RWPE2 (cell line): ENCODE measurements around the gene MPL.

Source experiments
- ATAC-seq: fragments of 200-7000 bp; cut with Tn5 transposase; 3 replicates; pipeline ENCODE4 v1.9.1; 2021; ENCODE audit warnings: low read depth
- DNase-seq: peaks from one replicate; pipeline ENCODE4 v3.0.0-alpha.2; 2020; ENCODE audit warnings: low spot score
- H3K27ac ChIP-seq: fragments of 450-650 bp; 2 replicates; pipeline ENCODE4 v1.5.1; 2017; ENCODE audit warnings: mild to moderate bottlenecking; ENCODE audit not compliant: poor library complexity, severe bottlenecking
- H3K27me3 ChIP-seq: fragments of 250-450 bp; sonication (Bioruptor Pico); 2 replicates; pipeline ENCODE4 v1.5.1; 2021; ENCODE audit warnings: mild to moderate bottlenecking, moderate library complexity; ENCODE audit not compliant: insufficient read depth, poor library complexity, severe bottlenecking
- H3K36me3 ChIP-seq: fragments of 250-450 bp; sonication (Bioruptor Pico); 2 replicates; pipeline ENCODE4 v1.5.1; 2020; ENCODE audit warnings: low read depth, mild to moderate bottlenecking, moderate library complexity
- H3K4me1 ChIP-seq: fragments of 250-450 bp; sonication (Bioruptor Pico); 2 replicates; pipeline ENCODE4 v1.5.1; 2021; ENCODE audit warnings: mild to moderate bottlenecking, moderate library complexity; ENCODE audit not compliant: insufficient read depth, poor library complexity, severe bottlenecking
- H3K4me3 ChIP-seq: fragments of 250-450 bp; sonication (Bioruptor Pico); 2 replicates; pipeline ENCODE4 v1.5.1; 2021; ENCODE audit warnings: mild to moderate bottlenecking, moderate library complexity; ENCODE audit not compliant: severe bottlenecking
- H3K9me3 ChIP-seq: fragments of 250-450 bp; sonication (Bioruptor Pico); 2 replicates; pipeline ENCODE4 v1.5.1; 2021; ENCODE audit warnings: mild to moderate bottlenecking, moderate library complexity; ENCODE audit not compliant: severe bottlenecking
- CTCF ChIP-seq: fragments of 450-650 bp; IDR thresholded peaks from one replicate; pipeline ENCODE4 v1.5.1; 2017; ENCODE audit warnings: mild to moderate bottlenecking, moderate library complexity; ENCODE audit not compliant: poor library complexity, severe bottlenecking

Gene MPL

GRCh38 chr1:43337588-43337987 is at the start of gene MPL:
Gene MPL (plus strand): TSS chr1:43337818. CDS start chr1:43337849, 31 bp downstream.
- Histone ChIP-seq H3K27ac (no peak within 1 kb of the TSS), H3K4me3 (no peak within 1 kb of the TSS), H3K36me3 (no peaks in the 10 kb centered on the region), H3K9me3 (no peaks in the 10 kb centered on the region), H3K27me3 (no peaks in the 10 kb centered on the region), H3K4me1 (no peaks in the 10 kb centered on the region)
- ATAC-seq (no peak), DNase-seq (no peak)
- TF ChIP-seq CTCF: no peak

GRCh38 chr1:43288058-43288784 is 49.4 kb upstream of the MPL start:
- Histone ChIP-seq H3K4me3 (no peak overlapping the region), H3K36me3 (no peaks in the 10 kb centered on the region), H3K27ac (no peak overlapping the region), H3K27me3 (no peaks in the 10 kb centered on the region), H3K9me3 (no peaks in the 10 kb centered on the region), H3K4me1 (peaks cover 3% of the 10 kb centered on the region)
- no peak for DNase-seq
- no peak for TF ChIP-seq CTCF
- ATAC-seq: no peak

- H3K27me3 ChIP-seq: no peaks in the 10 kb centered on the region
- no peak for ATAC-seq
- H3K4me3 ChIP-seq: no peak overlapping the region
- no peaks in the 10 kb centered on the region for H3K9me3 ChIP-seq
- no peak for DNase-seq
- H3K27ac ChIP-seq: no peak overlapping the region
- peaks cover 4% of the 10 kb centered on the region for H3K4me1 ChIP-seq
- no peak for TF ChIP-seq CTCF
- H3K36me3 ChIP-seq: no peaks in the 10 kb centered on the region
Observed at GRCh38 chr1:43288785-43289706, 48.6 kb upstream of the MPL start.

GRCh38 chr1:43292216-43292615 is 45.4 kb upstream of the MPL start:
- H3K9me3 ChIP-seq: no peaks in the 10 kb centered on the region
- no peak for TF ChIP-seq CTCF
- no peak for ATAC-seq
- no peak overlapping the region for H3K27ac ChIP-seq
- H3K27me3 ChIP-seq: no peaks in the 10 kb centered on the region
- H3K36me3 ChIP-seq: no peaks in the 10 kb centered on the region
- DNase-seq: no peak
- H3K4me1 ChIP-seq: peaks cover 7% of the 10 kb centered on the region
- no peak overlapping the region for H3K4me3 ChIP-seq
